Airway epithelial cell (primary cell): ENCODE data around the gene ILDR2. TPM values are rescaled to one million over a fixed set of nuclear protein-coding genes. Genes with fewer than 3 reads are reported as not detected.

Experiments used
- total RNA-seq: library from RNA; depleted of rRNA; stranded (reverse); fragments of >200 nt; gene quantifications from 2 replicates; pipeline ENCODE4 v1.2.3, GENCODE V29; 2015

Gene ILDR2
- not detected in 2 replicates for total RNA-seq

GRCh38 chr1:166975361-166976129 lies at the start of gene ILDR2:
TSS of gene ILDR2 (minus strand) at chr1:166975540. CDS start at chr1:166975268, 272 bp downstream.

GRCh38 chr1:166988974-166989515 lies 13.7 kb upstream of the ILDR2 start, which contains the start of gene MAEL:
TSS of gene MAEL (plus strand) at chr1:166989280. CDS start at chr1:166989353, 73 bp downstream.

GRCh38 chr1:166875734-166876539 lies 99.4 kb downstream of the ILDR2 start, which contains the start of gene TADA1:
TSS of gene TADA1 (minus strand) at chr1:166876264. CDS start at chr1:166876233, 31 bp downstream.

Other genes starting within 250 kb of the ILDR2 start
- gene POGK, start 136.1 kb downstream of the ILDR2 start, total RNA-seq: 16.6 and 18.0 TPM in 2 replicates
- 9.8 and 9.9 TPM in 2 replicates for gene TADA1, start 99.3 kb downstream of the ILDR2 start, total RNA-seq
- gene MAEL, start 13.7 kb upstream of the ILDR2 start, total RNA-seq: not detected in 2 replicates
- not detected in 2 replicates for gene GPA33, start 114.8 kb upstream of the ILDR2 start, total RNA-seq
- gene STYXL2, start 118.5 kb upstream of the ILDR2 start, total RNA-seq: not detected in 2 replicates
- gene POU2F1, start 245.3 kb upstream of the ILDR2 start, total RNA-seq: 2.1 and 5.4 TPM in 2 replicates